Activated CD8-positive, alpha-beta memory T cell treated with anti-CD3 and anti-CD28 coated beads, Interleukin-2, amount 10 ng/mL, durations not matched to agents 7 days and 5 days (primary cell): ENCODE measurements around the gene TUBGCP4. TPM values are rescaled to one million over a fixed set of nuclear protein-coding genes. Genes with fewer than 3 reads are reported as not detected.

Experiments
- ATAC-seq: fragments of 150-1000 bp; cut with Tn5 transposase; one replicate; pipeline ENCODE4 v1.10.0; 2021; ENCODE audit warnings: moderate library complexity
- CTCF ChIA-PET: fragments of 350-600 bp; sonication (Branson Sonifier 250); formaldehyde crosslinking; loops from one replicate; lab custom pipeline; 2021; ENCODE audit warnings: antibody characterized with exemption; lab: Charles Lee
- DNase-seq: peaks from one replicate; pipeline ENCODE4 v3.0.0-alpha.2; 2020
- H3K27ac Mint-ChIP-seq: one replicate; pipeline ENCODE4 v1.8.0; 2021; ENCODE audit warnings: mild to moderate bottlenecking, mixed read lengths
- H3K27me3 Mint-ChIP-seq: one replicate; pipeline ENCODE4 v1.8.0; 2021; ENCODE audit warnings: mixed read lengths
- H3K36me3 Mint-ChIP-seq: one replicate; pipeline ENCODE4 v1.8.0; 2021; ENCODE audit warnings: mild to moderate bottlenecking, mixed read lengths
- H3K4me1 Mint-ChIP-seq: one replicate; pipeline ENCODE4 v1.8.0; 2021; ENCODE audit warnings: mixed read lengths
- H3K4me3 Mint-ChIP-seq: one replicate; pipeline ENCODE4 v1.8.0; 2021; ENCODE audit warnings: mild to moderate bottlenecking, moderate library complexity, mixed read lengths
- H3K9me3 Mint-ChIP-seq: one replicate; pipeline ENCODE4 v1.8.0; 2022; ENCODE audit warnings: low read depth, mixed read lengths
- total RNA-seq, 2 experiments: library from RNA; stranded (reverse); gene quantifications; one replicate each; pipeline ENCODE4 v1.2.3, GENCODE V29; 2021

TUBGCP4 gene
- total RNA-seq, 2 experiments from 2014 or later: 38.9 to 49.9 TPM

GRCh38 chr15:43410572-43411214 is 39.8 kb downstream of the TUBGCP4 start:
- CTCF ChIA-PET: interaction anchor here (0.7 kb wide), 1 partner anchor 177 kb away, joined by 3 read pairs; no protein-coding TSS in a partner anchor
- Mint-ChIP-seq H3K27ac (no peak overlapping the region), H3K4me1 (no peaks in the 10 kb centered on the region), H3K4me3 (no peak overlapping the region), H3K9me3 (no peaks in the 10 kb centered on the region), H3K36me3 (peaks cover 48% of the 10 kb centered on the region), H3K27me3 (no peaks in the 10 kb centered on the region)
- DNase-seq: no peak
- no peak for ATAC-seq

GRCh38 chr15:43412096-43412495 is 41.2 kb downstream of the TUBGCP4 start:
- Mint-ChIP-seq H3K36me3 (peaks cover 39% of the 10 kb centered on the region), H3K9me3 (no peaks in the 10 kb centered on the region), H3K27me3 (no peaks in the 10 kb centered on the region), H3K27ac (no peak overlapping the region), H3K4me3 (no peak overlapping the region), H3K4me1 (no peaks in the 10 kb centered on the region)
- ATAC-seq (no peak), DNase-seq (no peak)
- CTCF ChIA-PET: no interaction called here

- CTCF ChIA-PET: no interaction called here
- DNase-seq (no peak), ATAC-seq (no peak)
- Mint-ChIP-seq H3K27me3 (no peaks in the 10 kb centered on the region), H3K9me3 (no peaks in the 10 kb centered on the region), H3K27ac (no peak overlapping the region), H3K4me1 (no peaks in the 10 kb centered on the region), H3K36me3 (peaks cover 27% of the 10 kb centered on the region), H3K4me3 (no peak overlapping the region)
Measured at GRCh38 chr15:43414196-43414595, 43.3 kb downstream of the TUBGCP4 start.

- H3K36me3 Mint-ChIP-seq: peaks cover 10% of the 10 kb centered on the region
- ATAC-seq: no peak
- H3K4me1 Mint-ChIP-seq: peaks cover 4% of the 10 kb centered on the region
- no peaks in the 10 kb centered on the region for H3K27me3 Mint-ChIP-seq
- no peaks in the 10 kb centered on the region for H3K9me3 Mint-ChIP-seq
- CTCF ChIA-PET: interaction anchor here (0.6 kb wide), 1 partner anchor 338 kb away, joined by 3 read pairs; no protein-coding TSS in a partner anchor
- H3K27ac Mint-ChIP-seq: no peak overlapping the region
- H3K4me3 Mint-ChIP-seq: no peak overlapping the region
- no peak for DNase-seq
Measured at GRCh38 chr15:43420435-43420834, 49.5 kb downstream of the TUBGCP4 start.

- CTCF ChIA-PET: interaction anchor here (0.6 kb wide), 1 partner anchor 337 kb away, joined by 3 read pairs; no protein-coding TSS in a partner anchor
- H3K27me3 Mint-ChIP-seq: no peaks in the 10 kb centered on the region
- H3K36me3 Mint-ChIP-seq: peaks cover 8% of the 10 kb centered on the region
- ATAC-seq: no peak
- H3K4me3 Mint-ChIP-seq: no peak overlapping the region
- H3K4me1 Mint-ChIP-seq: peaks cover 4% of the 10 kb centered on the region
- no peak for DNase-seq
- H3K9me3 Mint-ChIP-seq: no peaks in the 10 kb centered on the region
- peak overlapping the region; percentile 38 for H3K27ac Mint-ChIP-seq
Measured at GRCh38 chr15:43420876-43421275, 50.0 kb downstream of the TUBGCP4 start.

- Mint-ChIP-seq H3K4me1 (peaks cover 4% of the 10 kb centered on the region), H3K27me3 (no peaks in the 10 kb centered on the region), H3K9me3 (no peaks in the 10 kb centered on the region), H3K4me3 (no peak overlapping the region), H3K36me3 (peaks cover 11% of the 10 kb centered on the region), H3K27ac (no peak overlapping the region)
- CTCF ChIA-PET: interaction anchor here (1.6 kb wide), 1 partner anchor 10 kb away, joined by 5 read pairs; no protein-coding TSS in a partner anchor
- ATAC-seq (no peak), DNase-seq (no peak)
Measured at GRCh38 chr15:43423793-43424192, 52.9 kb downstream of the TUBGCP4 start.

GRCh38 chr15:43429687-43430086 is 58.8 kb downstream of the TUBGCP4 start:
- H3K9me3 Mint-ChIP-seq: no peaks in the 10 kb centered on the region
- peaks cover 8% of the 10 kb centered on the region for H3K36me3 Mint-ChIP-seq
- no peak overlapping the region for H3K27ac Mint-ChIP-seq
- H3K4me1 Mint-ChIP-seq: peaks cover 2% of the 10 kb centered on the region
- CTCF ChIA-PET: interaction anchor here (0.5 kb wide), 1 partner anchor 451 kb away, joined by 3 read pairs; no protein-coding TSS in a partner anchor
- ATAC-seq (no peak), DNase-seq (no peak)
- no peak overlapping the region for H3K4me3 Mint-ChIP-seq
- H3K27me3 Mint-ChIP-seq: no peaks in the 10 kb centered on the region

- Mint-ChIP-seq H3K9me3 (no peaks in the 10 kb centered on the region), H3K27ac (no peak overlapping the region), H3K36me3 (peaks cover 3% of the 10 kb centered on the region), H3K4me3 (no peak overlapping the region), H3K4me1 (peaks cover 2% of the 10 kb centered on the region), H3K27me3 (no peaks in the 10 kb centered on the region)
- DNase-seq (no peak), ATAC-seq (no peak)
- CTCF ChIA-PET: interaction anchor here (1.6 to 2.4 kb wide), 2 partner anchors 10 to 14 kb away, joined by 5 read pairs; no protein-coding TSS in a partner anchor
Measured at GRCh38 chr15:43433165-43433564, 62.3 kb downstream of the TUBGCP4 start.

GRCh38 chr15:43433661-43434303 is 62.9 kb downstream of the TUBGCP4 start:
- no peaks in the 10 kb centered on the region for H3K27me3 Mint-ChIP-seq
- H3K4me3 Mint-ChIP-seq: no peak overlapping the region
- DNase-seq (no peak), ATAC-seq (no peak)
- no peaks in the 10 kb centered on the region for H3K9me3 Mint-ChIP-seq
- H3K4me1 Mint-ChIP-seq: peaks cover 2% of the 10 kb centered on the region
- no peak overlapping the region for H3K27ac Mint-ChIP-seq
- H3K36me3 Mint-ChIP-seq: peaks cover 3% of the 10 kb centered on the region
- CTCF ChIA-PET: interaction anchor here (1.6 to 2.4 kb wide), 3 partner anchors 10 to 82 kb away, joined by 5 read pairs; no protein-coding TSS in a partner anchor

GRCh38 chr15:43434446-43434845 is 63.5 kb downstream of the TUBGCP4 start:
- Mint-ChIP-seq H3K36me3 (peaks cover 3% of the 10 kb centered on the region), H3K27ac (peak overlapping the region; percentile 24), H3K4me3 (no peak overlapping the region), H3K4me1 (peaks cover 2% of the 10 kb centered on the region), H3K27me3 (no peaks in the 10 kb centered on the region), H3K9me3 (no peaks in the 10 kb centered on the region)
- ATAC-seq (no peak), DNase-seq (no peak)
- CTCF ChIA-PET: interaction anchor here (1.2 to 2.4 kb wide), 4 partner anchors 11 to 81 kb away, joined by 3 to 5 read pairs (median 5); no protein-coding TSS in a partner anchor

- Mint-ChIP-seq H3K4me1 (peaks cover 11% of the 10 kb centered on the region), H3K9me3 (no peaks in the 10 kb centered on the region), H3K27me3 (no peaks in the 10 kb centered on the region), H3K27ac (no peak overlapping the region), H3K4me3 (no peak overlapping the region), H3K36me3 (peaks cover 3% of the 10 kb centered on the region)
- DNase-seq: no peak
- CTCF ChIA-PET: no interaction called here
- no peak for ATAC-seq
Measured at GRCh38 chr15:43436395-43436794, 65.5 kb downstream of the TUBGCP4 start.

GRCh38 chr15:43439268-43439667 is 68.4 kb downstream of the TUBGCP4 start:
- peaks cover 15% of the 10 kb centered on the region for H3K4me1 Mint-ChIP-seq
- H3K27ac Mint-ChIP-seq: no peak overlapping the region
- DNase-seq (no peak), ATAC-seq (no peak)
- H3K36me3 Mint-ChIP-seq: peaks cover 2% of the 10 kb centered on the region
- CTCF ChIA-PET: interaction anchor here (3.4 kb wide), 1 partner anchor 74 kb away, joined by 66 read pairs; no protein-coding TSS in a partner anchor
- no peak overlapping the region for H3K4me3 Mint-ChIP-seq
- no peaks in the 10 kb centered on the region for H3K9me3 Mint-ChIP-seq
- H3K27me3 Mint-ChIP-seq: no peaks in the 10 kb centered on the region

- Mint-ChIP-seq H3K4me1 (peaks cover 15% of the 10 kb centered on the region), H3K9me3 (no peaks in the 10 kb centered on the region), H3K4me3 (peak overlapping the region; percentile 6), H3K27me3 (no peaks in the 10 kb centered on the region), H3K27ac (peak overlapping the region; percentile 93), H3K36me3 (peaks cover 6% of the 10 kb centered on the region)
- DNase-seq: peak; percentile 76
- peak; percentile 96 for ATAC-seq
- CTCF ChIA-PET: interaction anchor here (0.5 to 3.4 kb wide), 15 partner anchors 10 to 343 kb away, joined by 3 to 66 read pairs (median 4); partner anchors contain the start of genes ELL3, TUBGCP4 and ZSCAN29
Measured at GRCh38 chr15:43440721-43441281, 69.9 kb downstream of the TUBGCP4 start.
